K562 (cell line): Measurements from ENCODE around the gene KDM4C. TPM values are rescaled to one million over a fixed set of nuclear protein-coding genes. Genes with fewer than 3 reads are reported as not detected.

Experiments used
- ATF3 ChIP-seq, 2 experiments: fragments of 450-650 bp in 1 of 2; sonication (generic) in 1 of 2; formaldehyde crosslinking in 1 of 2; IDR thresholded peaks in 1 of 2; conservative IDR thresholded peaks in 1 of 2; 2 replicates each; pipeline versions ENCODE4 v1.6.1 to v1.8.1; 2016 to 2023; ENCODE audit warnings: mild to moderate bottlenecking in 2 of 2, moderate library complexity in 2 of 2, inconsistent platforms in 1 of 2, missing genetic modification reagents in 1 of 2
- MCM5 ChIP-seq: fragments of 450-650 bp; IDR thresholded peaks from 2 replicates; pipeline ENCODE4 v1.6.1; 2016; ENCODE audit warnings: low read depth
- MITF ChIP-seq: IDR thresholded peaks from 2 replicates; pipeline ENCODE4 v1.6.1; 2014; ENCODE audit warnings: antibody characterized with exemption
- RBM15 ChIP-seq: fragments of 200-400 bp; formaldehyde crosslinking; IDR thresholded peaks from 2 replicates; pipeline ENCODE4 v1.6.1; 2018; ENCODE audit warnings: mild to moderate bottlenecking, low read length, moderate library complexity; ENCODE audit not compliant: insufficient read depth
- SIN3B ChIP-seq: fragments of 450-650 bp; IDR thresholded peaks from 2 replicates; pipeline ENCODE4 v1.6.1; 2017; ENCODE audit warnings: low read depth, mild to moderate bottlenecking, moderate library complexity
- ZBTB40 ChIP-seq, 2 experiments: fragments of 450-650 bp in 1 of 2; sonication (generic) in 1 of 2; formaldehyde crosslinking in 1 of 2; IDR thresholded peaks; 2 replicates each; pipeline versions ENCODE4 v1.7.1 to v1.9.0; 2016 to 2022; ENCODE audit warnings: inconsistent platforms in 1 of 2, mild to moderate bottlenecking in 1 of 2, missing genetic modification reagents in 1 of 2
- polyA plus RNA-seq, 8 experiments: library from polyadenylated mRNA; depleted of rRNA in 4 of 8; stranded (reverse) in 5 of 8; unstranded in 3 of 8; fragments of >200 nt; fragmentation: Nextera tagmentation in 2 of 8; fragmentation: Illumina TruSeq in 1 of 8; extraction: Ambion mirVana in 2 of 8; extraction: Trizol in 1 of 8; gene quantifications; 2 replicates each; pipeline versions ENCODE4 v1.2.1 to v1.2.3, GENCODE V29; 2011 to 2014; ENCODE audit warnings: inconsistent platforms in 1 of 8, missing spikeins in 1 of 8
- total RNA-seq, 7 experiments: library from RNA; depleted of rRNA in 6 of 7; stranded (reverse); fragments of >200 nt in 6 of 7; fragmentation: Illumina TruSeq in 2 of 7; extraction: Trizol in 2 of 7; gene quantifications; 2 replicates each; pipeline versions ENCODE4 v1.2.1 to v1.2.3, GENCODE V29; 2011 to 2021; ENCODE audit warnings: low replicate concordance in 1 of 7

The KDM4C gene
- total and polyA plus RNA-seq, 9 of the 15 experiments (the other 6 are each of a cell fraction or from before 2014, with no cell fraction given), result 5.4 to 17.0 (median 12.6) TPM

- no peak for TF ChIP-seq ZBTB40 (IDR thresholded peaks at IDR 0.05)
- TF ChIP-seq ZBTB40 (CRISPR knock-in tag; IDR thresholded peaks at IDR 0.05), result no peak
- TF ChIP-seq SIN3B, result no peak
- TF ChIP-seq ATF3 (IDR thresholded peaks at IDR 0.05), result no peak
- no peak for TF ChIP-seq ATF3 (CRISPR knock-in tag; conservative IDR thresholded peaks at IDR 0.05)
- TF ChIP-seq MCM5, result no peak
- TF ChIP-seq MITF, result no peak
- TF ChIP-seq RBM15, result no peak
These were observed 427.8 kb downstream of the KDM4C start (continued) for GRCh38 chr9:7185612-7186011.
